DMS153 treated with DMSO at 0.1 percent for 48 hours (cell line): ENCODE results near the gene BABAM1.

ENCODE experiments used
- DNase-seq: peaks from one replicate; lab custom pipeline; 2025; ENCODE audit not compliant: unreplicated experiment; lab: John Stamatoyannopoulos, UW

The BABAM1 gene

GRCh38 chr19:17321655-17322489 lies 54.6 kb downstream of the BABAM1 start:
- DNase-seq = no peak

GRCh38 chr19:17322854-17323253 lies 55.6 kb downstream of the BABAM1 start:
- DNase-seq = no peak

GRCh38 chr19:17323300-17323963 lies 56.2 kb downstream of the BABAM1 start:
- no peak for DNase-seq

- no peak for DNase-seq
Observed at GRCh38 chr19:17323964-17324332, 56.7 kb downstream of the BABAM1 start.

GRCh38 chr19:17324357-17325114 lies 57.3 kb downstream of the BABAM1 start:
- no peak for DNase-seq

GRCh38 chr19:17325133-17325532 lies 57.9 kb downstream of the BABAM1 start:
- no peak for DNase-seq

GRCh38 chr19:17325881-17326594 lies 58.8 kb downstream of the BABAM1 start:
- DNase-seq = no peak

- DNase-seq = no peak
Observed at GRCh38 chr19:17326595-17326966, 59.3 kb downstream of the BABAM1 start.

GRCh38 chr19:17327068-17327653 lies 59.9 kb downstream of the BABAM1 start:
- DNase-seq = no peak

- peak; percentile 72 for DNase-seq
Observed at GRCh38 chr19:17327654-17328516, 60.6 kb downstream of the BABAM1 start.
